Dermis microvascular lymphatic vessel endothelial cell (primary cell): ENCODE measurements around the gene ERN2. TPM values are rescaled to one million over a fixed set of nuclear protein-coding genes. Genes with fewer than 3 reads are reported as not detected.
"Not testable (repeated sequence)": the region's sequence is repeated elsewhere in the genome, so short reads cannot be mapped to it uniquely, and the experiment has no call there.

Source experiments
- DNase-seq, 2 donors: peaks; one replicate each; pipeline versions ENCODE4 v3.0.0 to v3.0.0-alpha.2; 2010; ENCODE audit warnings: low read depth in 2 of 2
- total RNA-seq: library from RNA; depleted of rRNA; stranded (reverse); fragments of >200 nt; gene quantifications from 2 replicates; pipeline ENCODE4 v1.2.1, GENCODE V29; 2014

ERN2 gene
- total RNA-seq, 1 donor from 2014 or later, result not detected

- not testable (repeated sequence) for DNase-seq
Observed at GRCh38 chr16:23722613-23723240, 9.7 kb upstream of the ERN2 start.

GRCh38 chr16:23716484-23716883, 3.5 kb upstream of the ERN2 start:
- DNase-seq, result no peak

DNA sequence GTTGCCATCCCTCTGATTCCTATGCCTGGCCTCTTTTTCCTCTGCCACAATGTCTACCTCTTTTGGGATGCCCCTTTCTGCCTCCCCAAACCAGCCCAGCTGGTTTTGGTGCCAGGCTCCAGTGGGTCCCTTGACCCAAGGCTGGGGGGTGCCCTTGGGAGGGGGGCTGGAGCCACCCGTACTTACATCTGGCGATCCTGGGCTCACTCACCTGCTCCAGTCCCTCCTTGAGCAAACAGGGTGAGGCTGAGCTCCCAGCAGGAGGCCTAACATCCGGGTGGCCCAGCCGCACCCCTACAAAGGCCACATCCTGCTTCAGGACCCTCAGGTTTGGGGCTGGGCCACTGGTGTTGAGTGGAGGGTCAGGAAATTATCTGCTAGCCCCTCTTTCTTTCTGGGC, 1.2 kb downstream of the ERN2 start:
- DNase-seq, result no peak

GRCh38 chr16:23710504-23710903, 2.5 kb downstream of the ERN2 start:
- no peak for DNase-seq

GRCh38 chr16:23710008-23710407, 3.0 kb downstream of the ERN2 start:
- no peak for DNase-seq

- no peak for DNase-seq
Observed at GRCh38 chr16:23709536-23709935, 3.5 kb downstream of the ERN2 start.

DNA sequence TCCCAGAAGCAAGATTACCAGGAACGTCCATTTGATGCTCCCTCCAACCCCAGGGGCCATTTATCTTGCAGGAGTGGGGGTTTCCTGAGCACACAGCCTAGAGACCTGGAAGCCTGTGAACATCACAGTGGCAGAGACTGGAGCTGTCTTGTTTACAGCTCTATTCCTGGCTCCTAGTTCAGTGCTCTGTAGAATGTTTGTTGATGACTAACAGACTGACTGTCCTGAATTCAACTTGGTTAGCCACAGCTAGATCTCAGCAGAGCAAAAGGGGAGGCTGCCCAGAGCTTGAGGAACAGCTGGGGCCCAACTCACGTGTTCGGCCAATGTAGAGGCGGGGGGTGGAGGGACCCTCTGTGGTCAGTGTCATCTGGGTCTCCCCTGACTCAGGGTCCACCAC, 6.6 kb downstream of the ERN2 start:
- no peak for DNase-seq

GRCh38 chr16:23705517-23705902, 7.5 kb downstream of the ERN2 start:
- no peak for DNase-seq

DNA sequence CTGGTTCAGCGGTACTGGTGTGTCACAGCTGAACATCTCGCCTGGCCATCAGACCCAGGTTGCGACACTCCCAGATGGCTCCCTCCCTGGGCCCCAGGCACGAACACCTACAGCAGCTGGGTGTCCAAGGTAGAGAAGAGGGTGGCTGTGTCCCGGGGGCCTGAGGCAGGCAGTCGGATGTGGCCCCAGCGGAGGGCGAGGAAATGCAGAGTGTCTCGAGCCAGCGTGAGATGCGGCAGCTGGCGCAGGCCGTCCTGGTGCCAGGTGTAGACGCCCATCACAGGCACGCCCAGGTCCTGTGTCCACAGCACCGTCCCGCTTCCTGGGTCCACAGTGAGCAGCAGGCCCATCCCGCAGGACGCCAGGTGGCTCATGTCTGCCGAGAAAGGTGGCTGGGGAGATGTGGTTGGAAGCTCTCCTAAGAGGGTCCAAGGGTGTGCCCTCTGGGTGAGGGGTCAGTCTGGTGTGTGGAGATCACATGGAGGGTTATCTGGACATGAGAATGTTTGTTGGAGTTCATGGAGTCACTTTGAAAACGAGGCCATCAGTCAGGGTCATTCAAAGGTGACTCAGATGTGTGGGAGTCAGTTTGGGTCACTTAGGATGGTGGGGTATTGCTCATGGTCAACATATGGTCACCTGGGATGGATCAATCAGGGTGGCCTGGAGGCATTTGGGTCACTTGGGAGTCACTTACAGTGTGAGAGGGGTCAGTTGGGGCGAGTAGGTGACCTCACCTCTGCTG, 8.1 kb downstream of the ERN2 start:
- DNase-seq, result no peak

GRCh38 chr16:23702951-23703350, 10.1 kb downstream of the ERN2 start:
- no peak for DNase-seq

DNA sequence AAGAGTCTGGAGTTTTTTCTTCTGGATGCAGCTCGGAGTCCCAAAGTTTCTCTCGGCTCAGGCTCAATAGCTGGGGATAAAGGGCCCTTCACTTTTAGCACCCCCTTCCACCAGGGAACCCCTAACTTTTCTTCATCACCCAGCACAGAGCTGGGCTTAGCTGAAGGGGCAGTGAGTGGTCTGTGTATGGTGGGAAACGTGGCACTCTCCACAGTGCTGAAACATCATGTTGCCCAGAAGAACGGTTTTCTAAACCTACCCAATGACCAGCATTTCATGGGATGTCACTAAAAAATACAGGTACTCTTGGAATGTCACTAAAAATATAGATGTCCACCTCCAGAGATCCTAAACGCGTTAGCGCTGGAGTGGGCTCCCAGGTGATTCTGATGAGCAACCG, 12.0 kb downstream of the ERN2 start:
- no peak for DNase-seq

DNA sequence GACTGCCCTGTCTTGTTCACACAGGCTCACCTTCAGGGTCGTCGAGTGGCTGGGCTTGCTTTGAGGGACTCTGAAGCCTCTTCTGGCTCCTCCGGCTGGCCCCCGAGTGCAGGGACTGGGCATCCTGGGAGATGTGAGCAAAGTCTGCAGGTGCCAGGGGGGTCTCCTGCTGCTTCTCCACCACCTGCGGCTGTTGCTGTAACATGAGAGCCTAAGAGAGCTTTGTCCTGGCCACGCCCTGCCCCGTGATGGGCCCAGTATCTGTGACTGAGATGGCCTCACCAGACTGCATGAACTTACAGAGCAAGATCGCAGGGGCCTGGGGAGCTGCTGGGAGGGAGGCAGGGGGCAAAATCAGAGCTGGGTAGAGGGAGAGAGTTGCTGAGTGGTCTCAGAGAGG, 12.5 kb downstream of the ERN2 start:
- no peak for DNase-seq

DNA sequence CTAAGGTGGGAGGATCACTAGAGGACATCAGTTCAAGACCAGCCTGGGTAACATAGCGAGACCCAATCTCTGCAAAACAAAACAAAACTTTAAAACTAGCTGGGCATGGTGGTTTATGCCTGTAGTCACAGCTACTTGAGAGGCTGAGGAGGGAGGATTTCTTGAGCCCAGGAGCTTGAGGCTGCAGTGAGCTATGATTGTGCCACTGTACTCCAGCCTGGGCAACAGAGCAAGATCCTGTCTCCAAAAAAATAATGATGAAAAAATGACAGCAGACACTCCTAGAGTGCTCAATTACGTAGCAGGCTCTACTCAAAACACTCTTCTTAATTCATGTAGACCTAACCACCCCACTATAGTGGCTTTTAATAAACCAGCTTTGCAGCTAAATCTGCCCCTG, 12.9 kb downstream of the ERN2 start:
- DNase-seq, result no peak

GRCh38 chr16:23699100-23699499, 13.9 kb downstream of the ERN2 start:
- no peak for DNase-seq

- no peak for DNase-seq
Observed at GRCh38 chr16:23695756-23696155, 17.3 kb downstream of the ERN2 start.

GRCh38 chr16:23694644-23695373, 18.2 kb downstream of the ERN2 start:
- DNase-seq, result peak in 1 of 2 donors; percentile 18

GRCh38 chr16:23694265-23694643, 18.8 kb downstream of the ERN2 start:
- no peak for DNase-seq

GRCh38 chr16:23692190-23692837, 20.7 kb downstream of the ERN2 start:
- no peak for DNase-seq

- no peak for DNase-seq
Observed at GRCh38 chr16:23691483-23692189, 21.4 kb downstream of the ERN2 start.

DNA sequence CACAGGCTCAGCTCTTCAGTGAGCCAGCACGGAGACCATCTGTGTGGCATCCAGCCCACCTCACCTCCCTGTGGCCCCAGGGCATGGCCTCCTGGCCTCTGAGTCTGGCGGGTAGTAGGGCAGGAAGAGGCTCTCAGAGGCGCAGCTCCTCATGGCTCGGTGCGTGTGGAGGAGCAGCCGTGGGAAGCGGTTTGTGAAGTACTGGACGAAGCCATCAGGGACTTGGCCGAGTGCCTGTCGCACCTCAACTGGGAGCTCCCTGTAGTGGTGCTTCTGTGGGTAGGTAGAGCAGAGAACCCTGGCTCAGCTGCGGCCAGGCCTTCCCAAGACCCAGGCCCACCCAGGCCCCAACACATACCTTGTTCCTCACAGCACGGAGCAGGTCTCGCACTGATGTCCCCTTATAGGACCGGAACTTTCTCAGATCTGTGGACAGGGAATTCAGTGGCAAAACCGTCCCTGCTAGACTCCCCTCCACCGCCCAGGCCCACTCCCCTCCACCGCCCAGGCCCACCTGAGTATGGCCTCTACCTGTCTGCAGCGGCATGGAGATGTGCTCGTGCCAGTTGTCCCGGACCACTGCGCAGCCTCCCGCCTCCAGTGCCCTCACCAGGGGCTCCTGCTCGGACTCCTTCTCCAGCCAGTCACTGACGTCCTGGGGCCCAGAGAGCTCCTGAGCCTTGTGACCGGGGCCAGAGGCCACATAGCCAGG, 22.1 kb downstream of the ERN2 start:
- no peak for DNase-seq
